Tibial nerve (tissue), 4 donors: ENCODE measurements around the gene COA5. TPM values are rescaled to one million over a fixed set of nuclear protein-coding genes. Genes with fewer than 3 reads are reported as not detected.
A peak's percentile ranks its signal among the peaks of the same experiment; 100 is the strongest.

Experiments used
- DNase-seq, 2 donors: peaks; one replicate each; pipeline ENCODE4 v3.0.0-alpha.2; 2019; ENCODE audit warnings: low spot score in 2 of 2
- H3K27ac ChIP-seq, 4 donors: fragments of 200-600 bp; sonication (generic) in 3 of 4; one replicate each; pipeline ENCODE4 v1.5.1; 2017 to 2019; ENCODE audit warnings: mild to moderate bottlenecking in 1 of 4
- H3K27me3 ChIP-seq, 2 donors: fragments of 200-600 bp; sonication (generic) in 1 of 2; one replicate each; pipeline versions ENCODE4 v1.5.1 to v1.6.0; 2017 to 2019
- H3K36me3 ChIP-seq, 3 donors: fragments of 200-600 bp; sonication (generic); one replicate each; pipeline ENCODE4 v1.5.1; 2018 to 2019
- H3K4me1 ChIP-seq, 4 donors: fragments of 200-600 bp; sonication (generic) in 3 of 4; one replicate each; pipeline ENCODE4 v1.5.1; 2017 to 2019
- H3K4me3 ChIP-seq, 4 donors: fragments of 200-600 bp; sonication (generic) in 3 of 4; one replicate each; pipeline ENCODE4 v1.5.1; 2017 to 2019; ENCODE audit warnings: mild to moderate bottlenecking in 1 of 4, moderate library complexity in 1 of 4
- H3K9me3 ChIP-seq, 4 donors: fragments of 200-600 bp; sonication (generic) in 3 of 4; one replicate each; pipeline ENCODE4 v1.5.1; 2017 to 2019
- CTCF ChIP-seq, 5 experiments: fragments of 200-600 bp in 3 of 5; fragments of 450-650 bp in 2 of 5; sonication (generic) in 3 of 5; IDR thresholded peaks; one replicate each; pipeline ENCODE4 v1.5.1; 2016 to 2019; ENCODE audit warnings: antibody characterized with exemption in 5 of 5, mild to moderate bottlenecking in 3 of 5, moderate library complexity in 2 of 5
- EP300 ChIP-seq, 2 donors: sonication (generic); formaldehyde crosslinking; IDR thresholded peaks; one replicate each; pipeline ENCODE4 v1.6.1; 2017; ENCODE audit warnings: antibody characterized with exemption in 2 of 2, mild to moderate bottlenecking in 1 of 2
- POLR2A ChIP-seq, 2 donors: fragments of 450-650 bp; IDR thresholded peaks; one replicate each; pipeline ENCODE4 v1.6.1; 2017; ENCODE audit warnings: antibody characterized with exemption in 2 of 2, mild to moderate bottlenecking in 2 of 2, moderate library complexity in 2 of 2
- WGBS, 2 donors: methylation state at CpG; one replicate each; pipeline ENCODE4 v1.1.5; 2018; 5-methylcytosine and 5-hydroxymethylcytosine counted together
- total RNA-seq, 4 donors: library from RNA; depleted of rRNA; stranded (reverse); fragments of >200 nt; gene quantifications; one replicate each; pipeline ENCODE4 v1.1.0, GENCODE V29; 2016

The COA5 gene
- total RNA-seq, 4 donors from 2014 or later = 23.1 to 46.8 (median 33.7) TPM

- no peak for TF ChIP-seq EP300 (IDR thresholded peaks at IDR 0.05)
- no peak for TF ChIP-seq POLR2A (IDR thresholded peaks at IDR 0.05)
- TF ChIP-seq CTCF (IDR thresholded peaks at IDR 0.05) = no peak
- no peak overlapping the region for H3K27ac ChIP-seq
- H3K27me3 ChIP-seq = no peaks in the 10 kb centered on the region
- WGBS, 2 donors = 83 to 84% methylated on average over 5 of the region's 5 CpGs
- H3K4me1 ChIP-seq = peaks cover 0 to 22% (median 9%) of the 10 kb centered on the region in 4 donors
- DNase-seq = no peak
- peaks cover 0 to 83% (median 0%) of the 10 kb centered on the region in 3 donors for H3K36me3 ChIP-seq
- H3K9me3 ChIP-seq = no peaks in the 10 kb centered on the region
- no peak overlapping the region for H3K4me3 ChIP-seq
Measured at GRCh38 chr2:98615481-98615880, 7.2 kb upstream of the COA5 start.

GRCh38 chr2:98614024-98614739 is 5.9 kb upstream of the COA5 start:
- Histone ChIP-seq H3K27me3 (no peaks in the 10 kb centered on the region), H3K4me3 (no peak overlapping the region), H3K9me3 (no peaks in the 10 kb centered on the region), H3K4me1 (peaks cover 0 to 35% (median 22%) of the 10 kb centered on the region in 4 donors), H3K36me3 (peaks cover 0 to 81% (median 0%) of the 10 kb centered on the region in 3 donors), H3K27ac (no peak overlapping the region)
- 93 to 94% methylated on average over 9 of the region's 9 CpGs for WGBS, 2 donors
- TF ChIP-seq CTCF (IDR thresholded peaks at IDR 0.05) (no peak), EP300 (IDR thresholded peaks at IDR 0.05) (no peak), POLR2A (IDR thresholded peaks at IDR 0.05) (no peak)
- DNase-seq = no peak

GRCh38 chr2:98608962-98609604 is 771 bp upstream of the COA5 start:
- no peaks in the 10 kb centered on the region for H3K9me3 ChIP-seq
- 1 to 2% methylated on average over 24 to 29 of the region's 29 CpGs for WGBS, 2 donors
- H3K4me3 ChIP-seq = peak overlapping the region; percentile 63 to 87 (median 78)
- DNase-seq = no peak
- no peaks in the 10 kb centered on the region for H3K27me3 ChIP-seq
- peaks cover 0 to 68% (median 38%) of the 10 kb centered on the region in 4 donors for H3K4me1 ChIP-seq
- TF ChIP-seq CTCF (IDR thresholded peaks at IDR 0.05) (no peak), EP300 (IDR thresholded peaks at IDR 0.05) (no peak), POLR2A (IDR thresholded peaks at IDR 0.05) (no peak)
- peaks cover 0 to 34% (median 0%) of the 10 kb centered on the region in 3 donors for H3K36me3 ChIP-seq
- peak overlapping the region; percentile 89 to 99 (median 94) for H3K27ac ChIP-seq

GRCh38 chr2:98607741-98608115 is 584 bp downstream of the COA5 start:
- Histone ChIP-seq H3K36me3 (peaks cover 0 to 34% (median 0%) of the 10 kb centered on the region in 3 donors), H3K9me3 (no peaks in the 10 kb centered on the region), H3K27ac (peak overlapping the region; percentile 89 to 99 (median 94)), H3K27me3 (no peaks in the 10 kb centered on the region), H3K4me1 (peaks cover 0 to 64% (median 38%) of the 10 kb centered on the region in 4 donors), H3K4me3 (peak overlapping the region; percentile 63 to 87 (median 78))
- DNase-seq = no peak
- 7 to 10% methylated on average over 6 to 7 of the region's 7 CpGs for WGBS, 2 donors
- no peak for TF ChIP-seq CTCF (IDR thresholded peaks at IDR 0.05)
- no peak for TF ChIP-seq EP300 (IDR thresholded peaks at IDR 0.05)
- TF ChIP-seq POLR2A (IDR thresholded peaks at IDR 0.05) = no peak

GRCh38 chr2:98607104-98607503 is 1.2 kb downstream of the COA5 start:
- TF ChIP-seq CTCF (IDR thresholded peaks at IDR 0.05) = no peak
- TF ChIP-seq EP300 (IDR thresholded peaks at IDR 0.05) = no peak
- no peak for TF ChIP-seq POLR2A (IDR thresholded peaks at IDR 0.05)

More at GRCh38 chr2:98607104-98607503, 1.2 kb downstream of the COA5 start:
- 65 to 66% methylated on average over 6 of the region's 6 CpGs for WGBS, 2 donors
- Histone ChIP-seq H3K27ac (peak overlapping the region in 3 of 4 donors; percentile 89 to 99 (median 97)), H3K27me3 (no peaks in the 10 kb centered on the region), H3K36me3 (peaks cover 0 to 32% (median 0%) of the 10 kb centered on the region in 3 donors), H3K4me3 (peak overlapping the region; percentile 63 to 87 (median 78)), H3K9me3 (no peaks in the 10 kb centered on the region), H3K4me1 (peaks cover 0 to 61% (median 38%) of the 10 kb centered on the region in 4 donors)
- no peak for DNase-seq
